Effector memory CD8-positive, alpha-beta T cell (primary cell): ENCODE measurements around the gene PTGR3.

Experiments
- ATAC-seq: fragments of 150-1000 bp; cut with Tn5 transposase; replicated peaks from 2 replicates; pipeline ENCODE4 v1.10.0; 2021; ENCODE audit warnings: mild to moderate bottlenecking, moderate library complexity
- DNase-seq, 3 experiments: peaks; one replicate each; pipeline ENCODE4 v3.0.0; 2021
- H3K27ac Mint-ChIP-seq, 2 donors: one replicate each; pipeline ENCODE4 v1.8.0; 2022; ENCODE audit warnings: mild to moderate bottlenecking in 2 of 2, mixed read lengths in 2 of 2, moderate library complexity in 2 of 2
- H3K27me3 Mint-ChIP-seq, 2 donors: one replicate each; pipeline ENCODE4 v1.8.0; 2022; ENCODE audit warnings: mixed read lengths in 2 of 2
- H3K36me3 Mint-ChIP-seq: one replicate; pipeline ENCODE4 v1.8.0; 2022; ENCODE audit warnings: mild to moderate bottlenecking, moderate library complexity, mixed read lengths; ENCODE audit not compliant: insufficient read depth
- H3K4me1 Mint-ChIP-seq, 2 donors: one replicate each; pipeline ENCODE4 v1.8.0; 2022; ENCODE audit warnings: low read depth in 2 of 2, mixed read lengths in 2 of 2
- H3K4me3 Mint-ChIP-seq, 2 donors: one replicate each; pipeline ENCODE4 v1.8.0; 2022; ENCODE audit warnings: mild to moderate bottlenecking in 2 of 2, mixed read lengths in 2 of 2, moderate library complexity in 2 of 2
- H3K9me3 Mint-ChIP-seq, 2 donors: one replicate each; pipeline ENCODE4 v1.8.0; 2022; ENCODE audit warnings: mixed read lengths in 2 of 2

The PTGR3 gene

DNA sequence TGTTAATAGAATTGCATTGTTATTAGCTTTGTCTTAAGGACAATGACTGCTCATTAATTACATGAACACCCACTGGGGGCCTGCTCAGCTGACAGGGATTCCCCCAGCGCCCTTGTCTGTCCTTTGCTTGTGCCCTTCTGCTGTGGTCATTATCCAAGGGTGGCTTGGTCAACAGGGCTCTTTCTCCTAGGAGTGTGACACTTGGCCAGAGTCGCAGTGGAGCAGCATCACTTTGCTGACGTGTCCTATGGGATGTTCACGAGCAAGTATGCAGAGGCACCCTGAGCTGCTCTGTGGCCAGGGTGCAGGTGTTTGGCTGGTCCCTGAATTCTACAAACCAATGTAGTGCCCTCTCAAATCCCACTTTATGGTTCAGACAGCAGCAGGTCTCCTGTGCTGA, 46.0 kb downstream of the PTGR3 start:
- Mint-ChIP-seq H3K9me3 (no peaks in the 10 kb centered on the region), H3K27me3 (peaks cover 6 to 72% of the 10 kb centered on the region in 2 donors), H3K36me3 (no peaks in the 10 kb centered on the region), H3K4me1 (peaks cover 8 to 9% of the 10 kb centered on the region in 2 donors), H3K27ac (no peak overlapping the region), H3K4me3 (no peak overlapping the region)
- DNase-seq (no peak), ATAC-seq (no peak)

GRCh38 chr18:75162467-75162866, 46.5 kb downstream of the PTGR3 start:
- no peak for DNase-seq
- H3K9me3 Mint-ChIP-seq, result no peaks in the 10 kb centered on the region
- no peaks in the 10 kb centered on the region for H3K36me3 Mint-ChIP-seq
- no peak overlapping the region for H3K27ac Mint-ChIP-seq
- H3K4me1 Mint-ChIP-seq, result peaks cover 8 to 9% of the 10 kb centered on the region in 2 donors
- H3K4me3 Mint-ChIP-seq, result peak overlapping the region in 1 of 2 donors; percentile 84
- no peak for ATAC-seq
- H3K27me3 Mint-ChIP-seq, result peaks cover 6 to 74% of the 10 kb centered on the region in 2 donors

- H3K4me3 Mint-ChIP-seq, result peak overlapping the region; percentile 82 to 84
- no peaks in the 10 kb centered on the region for H3K9me3 Mint-ChIP-seq
- DNase-seq, result peak in 1 of 3 experiments; percentile 10
- ATAC-seq, result peak; percentile 35
- H3K27ac Mint-ChIP-seq, result peak overlapping the region; percentile 28 to 51
- H3K4me1 Mint-ChIP-seq, result peaks cover 8 to 9% of the 10 kb centered on the region in 2 donors
- H3K27me3 Mint-ChIP-seq, result peaks cover 6 to 64% of the 10 kb centered on the region in 2 donors
- no peaks in the 10 kb centered on the region for H3K36me3 Mint-ChIP-seq
These were observed 47.5 kb downstream of the PTGR3 start for GRCh38 chr18:75161256-75162028.

DNA sequence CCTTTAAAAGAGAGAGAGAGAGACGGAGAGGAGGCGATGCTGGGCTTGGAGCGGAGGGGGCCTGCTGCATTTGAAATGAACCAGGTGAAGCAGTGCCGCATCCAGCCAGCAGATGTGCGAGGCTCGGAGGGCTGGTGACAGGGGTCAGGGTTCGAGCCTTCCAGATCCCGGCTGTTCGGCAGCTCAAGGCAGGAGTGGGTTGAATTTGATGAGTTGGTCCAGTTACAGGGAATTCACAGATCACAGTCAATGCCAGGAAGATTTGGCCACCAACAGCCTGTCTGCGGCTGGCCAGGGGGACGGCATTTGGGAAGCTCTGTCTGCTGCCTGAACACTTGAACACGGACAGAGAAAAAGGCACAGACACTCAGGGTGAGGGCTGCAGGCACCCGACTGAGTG, 48.6 kb downstream of the PTGR3 start:
- Mint-ChIP-seq H3K36me3 (no peaks in the 10 kb centered on the region), H3K27me3 (peaks cover 6 to 63% of the 10 kb centered on the region in 2 donors), H3K4me1 (peaks cover 8 to 9% of the 10 kb centered on the region in 2 donors), H3K4me3 (no peak overlapping the region), H3K27ac (no peak overlapping the region), H3K9me3 (no peaks in the 10 kb centered on the region)
- DNase-seq, result no peak
- ATAC-seq, result no peak

DNA sequence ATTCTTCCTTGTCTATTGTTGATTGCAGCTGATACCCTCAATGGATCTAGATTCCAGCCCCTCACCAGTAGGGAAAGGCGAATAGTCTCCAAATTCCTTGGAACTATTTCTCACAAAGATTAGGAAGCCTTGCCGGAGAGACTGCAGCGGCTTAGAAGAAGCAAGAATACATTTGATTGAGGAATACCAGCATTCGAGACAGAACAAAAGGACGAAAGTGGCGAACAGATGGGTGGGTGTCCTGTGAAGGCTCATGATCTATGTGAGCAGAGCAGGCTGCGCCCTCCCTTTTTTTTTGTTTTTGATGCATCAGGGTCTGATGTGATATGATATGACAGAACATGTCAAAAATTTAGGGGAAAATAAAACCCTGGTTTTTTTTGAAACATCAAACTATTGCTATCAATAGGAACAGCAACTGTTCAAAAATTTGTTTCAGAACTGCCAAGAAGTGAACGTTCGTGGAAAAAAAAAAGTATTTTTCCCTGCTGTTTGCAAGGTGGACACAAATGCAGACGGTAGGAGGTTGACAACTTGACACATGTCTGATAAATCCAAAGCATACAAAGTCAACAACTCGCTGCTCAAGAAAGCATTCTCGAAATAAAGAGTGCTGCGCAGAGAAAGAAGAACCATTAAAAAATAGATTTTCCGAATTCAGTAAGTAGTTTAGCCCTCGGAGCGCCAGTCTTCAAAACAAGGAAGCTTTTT, 49.1 kb downstream of the PTGR3 start:
- no peak overlapping the region for H3K27ac Mint-ChIP-seq
- peaks cover 0 to 4% of the 10 kb centered on the region in 2 donors for H3K9me3 Mint-ChIP-seq
- H3K27me3 Mint-ChIP-seq, result peaks cover 10 to 69% of the 10 kb centered on the region in 2 donors
- no peak for ATAC-seq
- no peak overlapping the region for H3K4me3 Mint-ChIP-seq
- peaks cover 8 to 9% of the 10 kb centered on the region in 2 donors for H3K4me1 Mint-ChIP-seq
- DNase-seq, result no peak
- H3K36me3 Mint-ChIP-seq, result no peaks in the 10 kb centered on the region

GRCh38 chr18:75159238-75159518, 49.8 kb downstream of the PTGR3 start:
- Mint-ChIP-seq H3K27me3 (peaks cover 14 to 75% of the 10 kb centered on the region in 2 donors), H3K4me3 (no peak overlapping the region), H3K9me3 (peaks cover 0 to 9% of the 10 kb centered on the region in 2 donors), H3K36me3 (no peaks in the 10 kb centered on the region), H3K4me1 (peaks cover 8 to 9% of the 10 kb centered on the region in 2 donors), H3K27ac (no peak overlapping the region)
- ATAC-seq (no peak), DNase-seq (no peak)
